Gastroesophageal sphincter (tissue), 4 donors: Measurements from ENCODE around the gene PARD3. TPM values are rescaled to one million over a fixed set of nuclear protein-coding genes. Genes with fewer than 3 reads are reported as not detected.

Source experiments
- ATAC-seq: fragments of 150-250 bp; one replicate; pipeline ENCODE4 v1.9.1; 2016; ENCODE audit warnings: mild to moderate bottlenecking, moderate library complexity
- H3K27ac ChIP-seq, 4 donors: fragments of 200-600 bp; sonication (generic) in 3 of 4; 1 replicate in 3 of 4; 2 replicates in 1 of 4; pipeline ENCODE4 v1.5.1; 2016 to 2019
- H3K27me3 ChIP-seq: fragments of 200-600 bp; sonication (generic); one replicate; pipeline ENCODE4 v1.5.1; 2019
- H3K36me3 ChIP-seq, 2 donors: fragments of 200-600 bp; sonication (generic); one replicate each; pipeline ENCODE4 v1.5.1; 2019; ENCODE audit warnings: control low read depth in 1 of 2
- H3K4me1 ChIP-seq, 3 donors: fragments of 200-600 bp; sonication (generic); 1 replicate in 2 of 3; 2 replicates in 1 of 3; pipeline ENCODE4 v1.5.1; 2016 to 2019; ENCODE audit warnings: control low read depth in 2 of 3
- H3K4me3 ChIP-seq, 2 donors: fragments of 200-600 bp; sonication (generic); one replicate each; pipeline ENCODE4 v1.5.1; 2019; ENCODE audit warnings: mild to moderate bottlenecking in 1 of 2, moderate library complexity in 1 of 2
- H3K9me3 ChIP-seq, 3 donors: fragments of 200-600 bp; sonication (generic); one replicate each; pipeline ENCODE4 v1.5.1; 2017 to 2019; ENCODE audit warnings: control low read depth in 2 of 3
- EP300 ChIP-seq: sonication (generic); formaldehyde crosslinking; IDR thresholded peaks from one replicate; pipeline ENCODE4 v1.6.1; 2017; ENCODE audit warnings: antibody characterized with exemption, mild to moderate bottlenecking
- POLR2A ChIP-seq, 2 donors: fragments of 450-650 bp; IDR thresholded peaks; one replicate each; pipeline ENCODE4 v1.6.1; 2017; ENCODE audit warnings: antibody characterized with exemption in 2 of 2, mild to moderate bottlenecking in 2 of 2, moderate library complexity in 1 of 2
- POLR2AphosphoS5 ChIP-seq: sonication (generic); formaldehyde crosslinking; IDR thresholded peaks from one replicate; pipeline ENCODE4 v1.6.1; 2017; ENCODE audit warnings: antibody characterized with exemption
- WGBS, 2 donors: methylation state at CpG; one replicate each; pipeline ENCODE4 v1.1.5; 2018; ENCODE audit warnings: low coverage in 1 of 2; 5-methylcytosine and 5-hydroxymethylcytosine counted together
- total RNA-seq, 4 donors: library from RNA; depleted of rRNA; stranded (reverse); fragments of >200 nt; gene quantifications; one replicate each; pipeline ENCODE4 v1.1.0, GENCODE V29; 2016
- TF ChIP-seq, protein P1 (sequence below), 4 experiments: fragments of 200-600 bp in 2 of 4; fragments of 450-650 bp in 2 of 4; sonication (generic) in 1 of 4; IDR thresholded peaks; one replicate each; pipeline ENCODE4 v1.5.1; 2017 to 2019; ENCODE audit warnings: antibody characterized with exemption in 4 of 4, mild to moderate bottlenecking in 2 of 4, moderate library complexity in 2 of 4

Gene PARD3
- total RNA-seq, 4 donors from 2014 or later = 101 to 127 (median 115) TPM

DNA sequence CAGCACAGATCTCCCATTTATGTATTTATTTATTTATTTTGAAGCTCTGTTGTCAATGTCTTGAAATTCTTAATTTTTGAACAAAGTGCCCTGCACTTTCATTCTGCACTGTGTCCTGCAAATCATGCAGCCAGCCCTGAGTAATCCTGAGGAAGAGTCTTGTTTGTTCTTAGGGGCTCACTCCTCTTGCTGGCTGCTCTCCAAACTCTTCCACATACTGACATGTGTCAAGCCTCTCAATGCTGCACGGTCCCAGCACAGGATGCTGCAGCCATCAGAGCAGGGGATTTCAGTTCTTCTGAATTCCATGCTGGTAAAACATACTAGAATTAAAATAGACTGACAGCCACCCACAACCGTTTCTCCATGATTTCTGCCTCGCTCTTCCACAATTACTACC, 207.2 kb downstream of the PARD3 start:
- WGBS, 2 donors = 55 to 100% methylated on average over 1 to 3 of the region's 3 CpGs
- Histone ChIP-seq H3K27me3 (no peaks in the 10 kb centered on the region), H3K27ac (no peak overlapping the region), H3K4me3 (no peak overlapping the region), H3K9me3 (no peaks in the 10 kb centered on the region), H3K4me1 (peaks cover 0 to 10% (median 3%) of the 10 kb centered on the region in 3 donors), H3K36me3 (no peaks in the 10 kb centered on the region)
- ATAC-seq = no peak
- TF ChIP-seq EP300 = no peak

DNA sequence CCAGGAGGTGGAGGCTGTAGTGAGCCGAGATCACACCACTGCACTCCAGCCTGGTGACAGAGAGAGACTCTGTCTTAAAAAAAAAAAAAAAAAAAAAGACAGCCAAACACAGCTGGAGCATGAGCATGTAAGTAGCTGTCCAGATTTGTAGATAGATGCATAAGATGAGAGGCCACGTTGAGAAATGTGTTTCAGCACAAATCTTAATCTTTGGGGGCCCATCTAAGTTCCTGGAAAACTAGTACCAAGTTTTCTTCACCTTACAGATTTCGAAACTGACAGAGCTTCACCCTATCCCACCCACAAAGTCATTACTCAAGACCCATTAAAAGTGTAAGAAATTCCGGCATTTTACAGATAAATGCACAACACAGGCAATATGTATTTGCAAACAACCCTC, 208.2 kb downstream of the PARD3 start:
- Histone ChIP-seq H3K36me3 (no peaks in the 10 kb centered on the region), H3K4me3 (no peak overlapping the region), H3K27ac (no peak overlapping the region), H3K4me1 (peaks cover 0 to 10% (median 3%) of the 10 kb centered on the region in 3 donors), H3K27me3 (no peaks in the 10 kb centered on the region), H3K9me3 (no peaks in the 10 kb centered on the region)
- WGBS, 2 donors = 64 to 71% methylated on average over 3 to 4 of the region's 4 CpGs
- ATAC-seq = no peak
- TF ChIP-seq EP300 (no peak), POLR2A (IDR thresholded peaks at IDR 0.05) (no peak), POLR2AphosphoS5 (no peak)
- TF ChIP-seq, protein P1, sequence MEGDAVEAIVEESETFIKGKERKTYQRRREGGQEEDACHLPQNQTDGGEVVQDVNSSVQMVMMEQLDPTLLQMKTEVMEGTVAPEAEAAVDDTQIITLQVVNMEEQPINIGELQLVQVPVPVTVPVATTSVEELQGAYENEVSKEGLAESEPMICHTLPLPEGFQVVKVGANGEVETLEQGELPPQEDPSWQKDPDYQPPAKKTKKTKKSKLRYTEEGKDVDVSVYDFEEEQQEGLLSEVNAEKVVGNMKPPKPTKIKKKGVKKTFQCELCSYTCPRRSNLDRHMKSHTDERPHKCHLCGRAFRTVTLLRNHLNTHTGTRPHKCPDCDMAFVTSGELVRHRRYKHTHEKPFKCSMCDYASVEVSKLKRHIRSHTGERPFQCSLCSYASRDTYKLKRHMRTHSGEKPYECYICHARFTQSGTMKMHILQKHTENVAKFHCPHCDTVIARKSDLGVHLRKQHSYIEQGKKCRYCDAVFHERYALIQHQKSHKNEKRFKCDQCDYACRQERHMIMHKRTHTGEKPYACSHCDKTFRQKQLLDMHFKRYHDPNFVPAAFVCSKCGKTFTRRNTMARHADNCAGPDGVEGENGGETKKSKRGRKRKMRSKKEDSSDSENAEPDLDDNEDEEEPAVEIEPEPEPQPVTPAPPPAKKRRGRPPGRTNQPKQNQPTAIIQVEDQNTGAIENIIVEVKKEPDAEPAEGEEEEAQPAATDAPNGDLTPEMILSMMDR (IDR thresholded peaks at IDR 0.05) = no peak

DNA sequence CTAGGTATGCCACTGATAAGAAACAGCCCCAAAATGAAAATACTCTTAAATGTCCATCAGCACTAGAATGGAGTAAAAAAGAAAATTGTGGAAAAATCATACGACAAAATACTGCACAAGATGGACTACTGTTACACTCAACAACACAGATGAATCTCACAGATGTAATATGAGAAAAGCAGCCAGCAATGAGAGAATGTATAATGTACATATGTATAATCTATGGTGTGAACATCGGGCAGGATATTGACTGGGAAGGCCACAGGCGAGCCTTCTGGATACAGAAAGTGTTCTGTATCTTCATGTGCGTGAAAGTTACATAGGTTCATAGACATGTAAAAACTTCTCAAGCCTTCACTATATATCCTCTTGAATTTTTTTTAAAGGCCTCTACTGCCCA, 212.6 kb downstream of the PARD3 start:
- no peaks in the 10 kb centered on the region for H3K36me3 ChIP-seq
- no peak for ATAC-seq
- TF ChIP-seq, protein P1 (IDR thresholded peaks at IDR 0.05) = no peak
- TF ChIP-seq POLR2A (IDR thresholded peaks at IDR 0.05) (no peak), EP300 (no peak), POLR2AphosphoS5 (no peak)
- peaks cover 0 to 8% (median 0%) of the 10 kb centered on the region in 3 donors for H3K4me1 ChIP-seq
- WGBS, 2 donors = 99 to 100% methylated on average over 3 to 4 of the region's 4 CpGs
- H3K4me3 ChIP-seq = no peak overlapping the region
- no peaks in the 10 kb centered on the region for H3K27me3 ChIP-seq
- H3K9me3 ChIP-seq = no peaks in the 10 kb centered on the region
- H3K27ac ChIP-seq = no peak overlapping the region

DNA sequence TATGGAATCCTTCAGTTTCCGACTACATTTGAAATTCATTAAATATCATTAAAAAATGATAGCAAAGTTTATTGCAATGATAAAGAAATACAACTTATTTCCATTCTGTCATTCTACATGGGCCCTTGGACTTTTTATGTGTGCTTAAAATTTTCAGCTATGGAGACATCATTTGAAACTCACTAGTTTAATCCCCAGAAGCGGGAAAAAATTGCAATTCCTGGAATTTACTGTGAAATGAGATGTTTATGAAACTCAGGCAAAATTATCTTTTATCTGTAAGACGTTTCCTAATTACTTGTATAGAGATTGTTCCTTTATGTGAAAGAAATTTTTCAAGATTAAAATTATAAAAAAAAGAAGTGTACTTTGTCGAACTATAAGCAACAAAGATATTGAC, 213.4 kb downstream of the PARD3 start:
- H3K4me3 ChIP-seq = no peak overlapping the region
- 92 to 93% methylated on average over 3 to 4 of the region's 4 CpGs for WGBS, 2 donors
- no peak for ATAC-seq

DNA sequence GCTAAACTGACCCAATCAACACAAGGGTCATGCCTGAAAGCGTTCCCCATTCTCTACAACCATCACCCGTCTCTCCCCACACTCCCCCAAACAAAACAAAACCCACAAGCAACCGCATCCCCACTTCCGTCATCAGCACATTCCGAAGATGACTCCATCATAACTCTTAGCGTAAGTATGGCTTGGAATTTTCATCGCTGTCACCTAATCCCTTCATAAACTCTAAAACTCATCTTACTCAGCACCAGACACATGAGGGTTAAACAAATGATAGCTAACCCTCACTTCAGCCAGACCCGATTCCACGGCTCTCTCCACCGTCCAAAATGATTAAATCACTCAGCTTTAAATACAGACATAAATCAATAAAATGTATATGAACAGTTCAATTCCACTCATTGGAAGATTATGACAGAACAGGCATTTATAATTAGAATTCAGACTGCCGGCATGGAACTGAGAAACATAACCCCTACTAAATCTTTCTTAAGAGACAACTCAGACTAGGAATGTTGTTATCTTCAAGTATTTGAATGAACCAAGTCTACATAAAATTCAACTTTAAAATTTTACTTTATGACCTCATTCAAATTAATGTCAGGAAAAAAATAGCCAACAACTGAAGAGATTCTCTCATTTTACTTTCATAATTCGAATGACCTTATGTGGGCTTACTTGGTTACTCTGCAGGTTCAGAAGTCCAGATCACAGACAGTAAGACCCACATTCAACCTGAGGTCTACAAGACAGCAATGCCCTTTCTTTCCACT, 215.9 kb downstream of the PARD3 start:
- WGBS, 2 donors = 87 to 92% methylated on average over 10 to 12 of the region's 12 CpGs

More for the DNA sequence above, 213.4 kb downstream of the PARD3 start:
- Histone ChIP-seq H3K27ac (no peak overlapping the region), H3K27me3 (no peaks in the 10 kb centered on the region), H3K36me3 (no peaks in the 10 kb centered on the region), H3K4me1 (peaks cover 0 to 12% (median 0%) of the 10 kb centered on the region in 3 donors), H3K9me3 (no peaks in the 10 kb centered on the region)
- TF ChIP-seq EP300 (no peak), POLR2A (IDR thresholded peaks at IDR 0.05) (no peak), POLR2AphosphoS5 (no peak)
- TF ChIP-seq, protein P1 (IDR thresholded peaks at IDR 0.05) = no peak

More for the DNA sequence above, 215.9 kb downstream of the PARD3 start:
- TF ChIP-seq, protein P1 (IDR thresholded peaks at IDR 0.05) = no peak
- TF ChIP-seq POLR2AphosphoS5 (no peak), EP300 (no peak), POLR2A (IDR thresholded peaks at IDR 0.05) (no peak)
- Histone ChIP-seq H3K9me3 (no peaks in the 10 kb centered on the region), H3K27ac (no peak overlapping the region), H3K36me3 (no peaks in the 10 kb centered on the region), H3K27me3 (no peaks in the 10 kb centered on the region), H3K4me3 (no peak overlapping the region), H3K4me1 (peaks cover 0 to 21% (median 0%) of the 10 kb centered on the region in 3 donors)
- ATAC-seq = no peak
